Adipocyte (in vitro differentiated cells): ENCODE data around the gene BCL2L1.

Experiments used
- DNase-seq: peaks from one replicate; pipeline ENCODE4 v3.0.0-alpha.2; 2015; ENCODE audit warnings: low read depth
- H3K27me3 ChIP-seq: replicated peaks from 2 replicates; pipeline ENCODE4 v1.7.0; 2013; ENCODE audit warnings: mild to moderate bottlenecking, low read length, moderate library complexity; ENCODE audit not compliant: control insufficient read depth, insufficient read depth
- H3K36me3 ChIP-seq: 2 replicates; pipeline ENCODE4 v1.7.0; 2013; ENCODE audit warnings: low read length, mild to moderate bottlenecking, moderate library complexity; ENCODE audit not compliant: control insufficient read depth, insufficient read depth, severe bottlenecking
- H3K4me1 ChIP-seq: 2 replicates; pipeline ENCODE4 v1.7.0; 2013; ENCODE audit warnings: mild to moderate bottlenecking, low read length, moderate library complexity; ENCODE audit not compliant: control insufficient read depth, insufficient read depth
- H3K4me3 ChIP-seq: 2 replicates; pipeline ENCODE4 v1.7.0; 2013; ENCODE audit warnings: mild to moderate bottlenecking, low read length, moderate library complexity
- H3K9ac ChIP-seq: 2 replicates; pipeline ENCODE4 v1.7.0; 2013; ENCODE audit warnings: mild to moderate bottlenecking, low read length, moderate library complexity
- H3K9me3 ChIP-seq: 2 replicates; pipeline ENCODE4 v1.7.0; 2013; ENCODE audit warnings: mild to moderate bottlenecking, low read length, moderate library complexity; ENCODE audit not compliant: control insufficient read depth

BCL2L1 gene

DNA sequence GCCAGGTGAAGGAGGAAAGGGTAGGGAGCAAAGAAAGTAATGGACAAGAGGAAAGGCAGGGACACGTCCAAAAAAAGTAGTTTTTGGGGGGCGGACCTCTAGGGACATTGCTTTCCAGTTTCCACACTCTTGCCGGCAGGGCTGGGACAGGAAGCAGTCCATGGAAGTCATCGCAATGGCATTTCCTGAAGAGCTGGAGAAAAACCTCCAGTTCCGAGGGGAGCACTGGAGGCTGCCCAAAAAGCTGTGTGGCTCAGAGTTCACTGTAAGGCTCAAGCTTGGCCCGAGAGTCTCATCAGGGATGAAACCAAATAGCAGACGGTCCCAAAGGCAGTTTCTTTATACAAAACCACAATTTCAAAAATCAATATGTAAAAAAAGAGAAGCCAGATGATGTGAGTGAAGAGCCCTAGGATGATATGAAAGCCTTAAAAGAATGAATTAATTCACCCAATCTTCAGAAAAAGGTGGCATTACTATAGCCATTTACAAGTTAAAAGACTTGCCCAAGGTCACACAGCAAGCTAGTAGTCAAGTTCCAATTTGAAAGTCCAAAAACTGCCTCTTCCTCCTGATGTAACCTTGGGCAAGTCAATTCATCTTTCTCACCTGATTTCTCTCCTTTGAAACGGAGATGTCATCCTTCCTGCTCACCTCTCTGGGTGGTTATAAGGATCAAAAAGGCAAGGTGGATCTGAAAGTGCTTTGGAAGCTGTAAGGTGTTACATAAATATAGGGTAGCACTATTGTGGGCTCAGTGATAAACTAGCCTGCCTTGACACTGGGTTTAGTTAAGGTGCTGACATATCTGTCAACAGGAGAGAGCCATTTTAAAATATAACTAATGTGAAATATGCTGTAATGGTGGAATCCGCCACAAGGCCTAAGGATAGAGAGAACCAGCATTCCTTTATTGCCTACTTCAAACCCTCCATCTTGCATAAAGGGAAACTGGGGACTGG lies 9.1 kb downstream of the BCL2L1 start:
- peaks cover 84% of the 10 kb centered on the region for H3K4me1 ChIP-seq
- H3K36me3 ChIP-seq, result peaks cover 60% of the 10 kb centered on the region
- DNase-seq, result peak; percentile 91
- no peaks in the 10 kb centered on the region for H3K27me3 ChIP-seq
- H3K9ac ChIP-seq, result peak overlapping the region; percentile 91
- H3K4me3 ChIP-seq, result peak overlapping the region; percentile 73
- no peaks in the 10 kb centered on the region for H3K9me3 ChIP-seq

DNA sequence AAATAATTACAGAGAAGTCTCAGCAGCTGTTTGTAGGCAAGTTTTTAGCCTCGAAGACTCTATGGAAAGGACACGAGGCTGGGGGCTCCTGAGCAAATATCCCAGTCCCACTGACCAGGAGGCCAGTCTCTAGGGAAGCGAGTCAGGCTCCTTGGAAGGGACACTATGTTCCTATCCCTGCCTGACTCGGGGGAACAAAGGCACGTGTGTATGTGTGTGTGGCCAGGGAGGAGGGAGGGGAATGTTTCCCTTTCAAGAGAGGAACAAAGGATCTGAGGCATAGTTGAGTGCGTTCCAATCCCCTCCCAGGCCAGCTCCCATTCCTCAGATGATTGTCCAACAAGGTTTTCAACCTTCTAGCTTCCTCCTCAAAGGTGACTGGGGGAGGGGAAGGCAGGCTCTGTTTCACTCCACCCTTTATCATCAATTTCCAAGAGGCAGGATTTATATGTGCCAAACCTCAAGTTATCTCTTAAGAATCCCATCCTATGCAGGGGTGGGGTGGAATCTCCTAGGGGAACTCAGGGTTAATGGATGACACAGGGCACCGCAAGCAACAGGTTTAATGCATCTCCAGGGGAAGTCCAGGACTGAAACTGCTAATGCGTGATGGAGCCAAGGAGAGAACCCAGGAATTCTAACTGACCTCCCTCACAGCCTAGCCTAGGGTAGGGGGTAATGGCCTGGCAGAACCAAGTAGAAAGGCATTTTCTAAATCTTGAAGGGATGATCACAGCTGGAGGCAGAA lies 9.9 kb downstream of the BCL2L1 start:
- H3K36me3 ChIP-seq, result peaks cover 63% of the 10 kb centered on the region
- H3K4me1 ChIP-seq, result peaks cover 87% of the 10 kb centered on the region
- no peaks in the 10 kb centered on the region for H3K27me3 ChIP-seq
- DNase-seq, result peak; percentile 82
- peak overlapping the region; percentile 73 for H3K4me3 ChIP-seq
- no peaks in the 10 kb centered on the region for H3K9me3 ChIP-seq
- H3K9ac ChIP-seq, result peak overlapping the region; percentile 91

DNA sequence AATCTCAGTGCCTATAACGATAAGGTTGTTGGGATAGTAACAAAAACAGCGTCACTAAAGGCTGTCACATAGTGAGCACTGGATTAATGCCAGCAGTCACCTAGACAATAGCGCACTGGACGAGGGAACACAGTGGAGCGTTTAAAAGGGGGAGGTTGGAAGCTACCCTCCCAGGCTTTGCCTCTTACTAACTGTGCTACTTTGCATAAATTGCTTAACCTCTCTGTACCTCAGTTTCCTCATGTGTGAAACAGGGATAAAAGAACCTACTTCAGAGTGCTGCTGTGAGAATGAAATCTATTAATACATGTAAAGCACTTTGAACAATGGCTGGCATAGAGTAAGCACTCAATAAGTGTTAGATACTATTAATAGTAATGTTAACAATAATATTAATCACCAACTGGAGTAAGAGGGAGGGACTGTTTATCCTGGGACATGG lies 10.5 kb downstream of the BCL2L1 start:
- Histone ChIP-seq H3K9me3 (no peaks in the 10 kb centered on the region), H3K27me3 (no peaks in the 10 kb centered on the region), H3K4me3 (peak overlapping the region; percentile 73), H3K4me1 (peaks cover 83% of the 10 kb centered on the region), H3K36me3 (peaks cover 65% of the 10 kb centered on the region), H3K9ac (peak overlapping the region; percentile 91)
- DNase-seq, result peak; percentile 9

DNA sequence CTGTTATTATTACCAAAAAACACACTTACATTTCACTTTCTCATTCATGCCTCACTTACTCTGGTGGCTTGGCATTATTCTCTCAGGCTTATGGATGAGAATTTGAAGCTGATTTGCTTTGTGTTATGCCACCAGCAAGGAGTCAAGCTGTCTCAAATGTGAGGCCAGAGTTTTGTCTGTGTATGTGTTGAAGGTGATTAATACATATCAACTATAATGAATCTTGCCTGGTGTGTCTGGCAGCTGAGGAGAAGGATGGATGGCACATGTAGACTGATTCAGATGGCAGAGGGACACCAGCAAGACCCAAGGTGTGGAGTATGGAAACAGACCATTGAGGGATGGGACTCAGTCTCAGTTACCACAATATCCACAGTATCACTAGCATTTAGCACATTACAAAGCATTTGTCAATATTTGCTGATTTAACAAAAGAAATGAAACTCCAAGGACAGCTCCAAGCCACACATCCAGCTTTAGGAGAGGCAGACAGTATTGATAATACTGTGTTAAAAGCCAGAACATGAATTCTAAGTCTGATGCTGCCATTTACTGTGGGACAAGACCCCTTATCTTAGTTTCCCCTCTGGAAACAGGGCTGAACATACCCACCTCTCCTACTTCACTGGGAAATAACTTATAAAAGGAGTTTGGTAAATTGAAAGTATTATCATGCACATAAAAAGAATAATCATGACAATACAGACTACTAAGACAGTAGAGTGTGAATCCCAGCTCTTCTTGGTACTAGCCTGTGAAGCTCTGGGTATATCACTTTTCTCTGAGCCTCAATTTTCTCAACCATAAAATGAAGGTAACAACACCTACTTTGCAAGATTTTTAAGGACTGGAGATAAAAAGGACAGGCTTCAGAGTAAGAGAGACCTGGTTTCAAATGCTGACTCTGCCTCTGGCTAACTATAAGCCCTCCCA lies 11.2 kb downstream of the BCL2L1 start:
- H3K9ac ChIP-seq, result peak overlapping the region; percentile 91
- no peaks in the 10 kb centered on the region for H3K27me3 ChIP-seq
- peaks cover 66% of the 10 kb centered on the region for H3K36me3 ChIP-seq
- DNase-seq, result no peak
- H3K9me3 ChIP-seq, result no peaks in the 10 kb centered on the region
- peaks cover 83% of the 10 kb centered on the region for H3K4me1 ChIP-seq
- peak overlapping the region; percentile 73 for H3K4me3 ChIP-seq

DNA sequence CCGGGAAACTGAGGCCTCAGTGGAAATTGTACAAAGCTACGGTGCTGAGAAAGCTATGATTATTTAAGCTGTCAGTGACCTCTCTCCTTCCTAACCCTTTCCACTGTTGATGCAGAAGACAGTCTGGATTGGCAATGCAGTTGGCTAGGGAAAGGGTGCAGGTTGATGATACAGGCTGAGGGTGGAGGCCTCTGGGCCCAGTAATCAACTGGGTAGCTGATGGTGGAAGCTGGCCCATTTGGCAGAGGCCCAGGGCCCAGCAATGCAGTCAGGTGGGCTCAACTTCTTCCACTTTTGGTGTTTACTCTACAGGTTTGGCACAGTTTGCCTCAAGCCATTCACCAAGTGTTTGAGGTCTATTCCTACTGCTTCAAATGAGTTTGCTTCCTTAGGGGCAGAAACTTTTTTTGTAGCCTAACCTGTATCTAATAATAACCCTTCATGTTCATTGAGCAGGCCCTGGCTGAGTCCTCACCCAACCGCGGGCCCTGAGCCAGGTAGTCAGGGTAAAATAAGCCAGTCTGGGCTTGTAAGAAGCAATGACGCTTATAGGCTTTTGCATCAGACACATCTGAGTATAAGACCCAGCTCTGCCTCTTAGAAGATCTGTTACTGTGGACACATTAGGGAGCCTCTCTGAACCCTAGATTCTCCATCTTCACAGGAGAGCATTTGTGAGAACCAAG lies 12.1 kb downstream of the BCL2L1 start:
- peaks cover 69% of the 10 kb centered on the region for H3K36me3 ChIP-seq
- peak overlapping the region; percentile 91 for H3K9ac ChIP-seq
- DNase-seq, result no peak
- H3K9me3 ChIP-seq, result no peaks in the 10 kb centered on the region
- H3K4me3 ChIP-seq, result no peak overlapping the region
- H3K4me1 ChIP-seq, result peaks cover 82% of the 10 kb centered on the region
- no peaks in the 10 kb centered on the region for H3K27me3 ChIP-seq

DNA sequence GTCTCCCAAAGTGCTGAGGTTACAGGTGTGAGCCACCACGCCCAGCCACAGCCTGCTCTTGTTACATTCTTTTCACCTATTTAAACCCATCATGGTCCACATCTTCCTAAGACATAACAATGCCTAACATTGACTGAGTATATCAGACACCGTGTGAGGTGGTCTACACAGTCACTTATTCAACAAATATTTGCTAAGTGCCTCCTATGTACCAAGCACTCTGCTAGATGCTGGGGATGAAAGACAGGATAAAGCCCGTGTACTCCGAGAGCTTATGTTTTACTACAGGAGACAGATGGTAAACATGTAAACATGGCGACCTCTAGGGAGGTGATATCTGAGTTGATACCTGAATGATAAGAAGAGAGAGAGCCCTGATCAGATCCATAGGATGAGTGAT lies 12.7 kb downstream of the BCL2L1 start:
- Histone ChIP-seq H3K4me3 (no peak overlapping the region), H3K9me3 (no peaks in the 10 kb centered on the region)

DNA sequence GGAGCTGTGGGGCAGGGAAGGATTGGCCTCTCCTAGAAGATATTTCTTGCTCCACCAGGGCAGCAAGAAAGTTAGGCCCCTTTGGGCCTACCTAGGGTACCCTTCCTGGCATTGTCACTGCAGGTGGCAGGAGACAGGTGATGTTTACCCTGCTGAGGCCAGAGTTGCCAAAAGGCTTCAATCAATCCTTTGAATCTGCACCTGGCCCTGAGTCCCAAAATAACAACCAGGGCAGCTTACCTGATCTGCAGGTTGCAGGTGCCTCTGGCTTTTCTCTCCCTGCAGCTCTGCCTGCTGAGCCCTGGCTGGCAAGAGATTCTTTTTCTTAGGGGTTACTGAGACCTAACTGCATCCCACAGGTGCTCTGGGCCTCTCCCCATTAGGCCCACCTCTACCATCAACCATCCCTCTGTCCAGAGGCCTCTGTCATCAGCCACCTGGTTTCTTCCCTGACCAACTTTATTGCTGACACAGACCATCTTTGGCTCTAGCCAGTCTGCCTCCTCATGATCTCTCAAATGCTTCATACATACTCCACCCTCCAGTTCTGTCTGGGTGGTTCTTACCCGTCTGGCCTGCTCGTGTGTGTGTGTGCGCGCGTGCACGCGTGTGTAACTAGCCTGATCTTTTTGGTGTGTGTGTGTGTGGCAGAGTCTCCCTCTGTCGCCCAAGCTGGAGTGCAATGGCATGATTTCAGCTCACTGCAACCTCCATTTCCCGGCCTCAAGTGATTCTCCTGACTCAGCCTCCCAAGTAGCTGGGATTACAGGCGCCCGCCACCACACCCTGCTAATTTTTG lies 13.7 kb downstream of the BCL2L1 start:
- H3K27me3 ChIP-seq, result no peaks in the 10 kb centered on the region
- no peak for DNase-seq
- peaks cover 70% of the 10 kb centered on the region for H3K36me3 ChIP-seq
- H3K4me1 ChIP-seq, result peaks cover 75% of the 10 kb centered on the region
- no peak overlapping the region for H3K4me3 ChIP-seq
- H3K9me3 ChIP-seq, result no peaks in the 10 kb centered on the region
- H3K9ac ChIP-seq, result no peak overlapping the region

More for the DNA sequence above, 12.7 kb downstream of the BCL2L1 start:
- no peak overlapping the region for H3K9ac ChIP-seq
- DNase-seq, result no peak
- H3K36me3 ChIP-seq, result peaks cover 70% of the 10 kb centered on the region
- peaks cover 77% of the 10 kb centered on the region for H3K4me1 ChIP-seq
- H3K27me3 ChIP-seq, result no peaks in the 10 kb centered on the region

DNA sequence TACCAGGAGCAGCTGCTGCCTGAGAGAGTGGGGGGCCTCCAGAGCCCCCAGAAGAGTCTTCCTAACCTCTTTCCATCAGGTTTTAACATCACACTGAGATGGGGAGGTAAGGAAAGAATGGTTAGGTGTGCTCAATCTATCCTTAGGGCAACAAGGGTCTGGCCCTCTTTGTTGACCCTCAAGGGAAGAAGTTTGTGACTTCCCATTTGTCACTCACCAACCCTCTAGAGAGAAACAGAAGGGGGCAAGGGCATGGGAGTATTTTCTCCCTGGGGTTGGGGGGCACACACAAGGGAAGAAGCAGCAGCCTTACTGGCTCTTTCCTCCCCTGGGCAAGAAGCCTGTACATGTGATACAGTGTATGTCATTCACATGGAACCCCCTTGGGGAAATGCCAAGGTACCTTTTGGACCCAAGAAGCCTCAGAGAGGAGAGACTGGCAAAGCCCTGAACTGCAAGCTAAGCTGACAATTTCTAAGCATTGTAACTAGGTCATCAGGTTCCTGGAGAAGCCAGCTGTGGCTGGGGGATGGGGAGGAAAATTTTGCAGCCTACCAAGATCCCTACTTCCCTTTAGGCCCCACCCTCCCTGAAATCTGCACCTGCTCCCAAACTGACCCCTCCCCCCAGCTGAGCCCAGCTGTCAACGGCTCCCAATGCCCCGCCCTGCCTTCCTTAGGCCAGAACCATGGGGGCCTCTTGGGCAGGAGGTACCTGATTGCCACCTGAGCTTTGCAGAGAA lies 14.5 kb downstream of the BCL2L1 start:
- no peak for DNase-seq
- H3K9ac ChIP-seq, result no peak overlapping the region
- H3K9me3 ChIP-seq, result no peaks in the 10 kb centered on the region
- H3K4me1 ChIP-seq, result peaks cover 68% of the 10 kb centered on the region
- H3K27me3 ChIP-seq, result no peaks in the 10 kb centered on the region
- H3K36me3 ChIP-seq, result peaks cover 66% of the 10 kb centered on the region
- no peak overlapping the region for H3K4me3 ChIP-seq

DNA sequence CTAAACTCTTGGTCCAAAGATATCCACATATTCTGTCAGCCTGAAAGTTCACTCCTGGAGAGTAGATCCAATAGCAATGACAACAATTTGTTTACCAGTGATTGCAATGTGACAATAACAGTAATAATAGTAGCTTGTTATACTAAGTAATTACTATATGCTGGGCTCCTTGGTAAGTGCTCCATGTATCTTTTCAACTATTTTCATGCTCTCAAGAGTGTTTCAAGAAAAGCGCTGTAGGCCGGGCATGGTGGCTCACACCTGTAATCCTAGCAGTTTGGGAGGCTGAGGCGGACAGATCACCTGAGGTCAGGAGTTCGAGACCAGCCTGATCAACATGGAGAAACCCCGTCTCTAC lies 15.4 kb downstream of the BCL2L1 start:
- peak overlapping the region; percentile 5 for H3K9ac ChIP-seq
- peaks cover 58% of the 10 kb centered on the region for H3K4me1 ChIP-seq
- H3K27me3 ChIP-seq, result no peaks in the 10 kb centered on the region
- H3K9me3 ChIP-seq, result no peaks in the 10 kb centered on the region
- no peak overlapping the region for H3K4me3 ChIP-seq
- peaks cover 66% of the 10 kb centered on the region for H3K36me3 ChIP-seq
- no peak for DNase-seq
